Nephron (organoid): ENCODE measurements around the gene GPATCH2L.

ENCODE experiments used
- H3K27ac Mint-ChIP-seq, 3 experiments: 2 replicates each; pipeline ENCODE4 v1.8.0; 2020; ENCODE audit warnings: mixed read lengths in 3 of 3, mild to moderate bottlenecking in 2 of 3, moderate library complexity in 1 of 3
- H3K27me3 Mint-ChIP-seq: 2 replicates; pipeline ENCODE4 v1.8.0; 2021; ENCODE audit warnings: low read depth, mild to moderate bottlenecking, moderate library complexity, mixed read lengths
- H3K36me3 Mint-ChIP-seq: 2 replicates; pipeline ENCODE4 v1.8.0; 2020; ENCODE audit warnings: low read depth, mixed read lengths
- H3K4me1 Mint-ChIP-seq: 2 replicates; pipeline ENCODE4 v1.8.0; 2020; ENCODE audit warnings: mixed read lengths
- H3K4me3 Mint-ChIP-seq, 3 experiments: 2 replicates each; pipeline ENCODE4 v1.8.0; 2020; ENCODE audit warnings: mild to moderate bottlenecking in 3 of 3, mixed read lengths in 3 of 3, moderate library complexity in 2 of 3
- H3K9me3 Mint-ChIP-seq: 2 replicates; pipeline ENCODE4 v1.8.0; 2020; ENCODE audit warnings: mixed read lengths
- CTCF ChIP-seq, 3 experiments: fragments of 200-600 bp; sonication (generic); IDR thresholded peaks; one replicate each; pipeline ENCODE4 v1.5.0; 2021; ENCODE audit warnings: antibody characterized with exemption in 3 of 3; ENCODE audit not compliant: unreplicated experiment in 3 of 3

GPATCH2L gene

GRCh38 chr14:76133103-76133502 lies 18.6 kb upstream of the GPATCH2L start:
- Mint-ChIP-seq H3K27me3 (peaks cover 88% of the 10 kb centered on the region), H3K9me3 (no peaks in the 10 kb centered on the region), H3K4me3 (no peak overlapping the region), H3K27ac (no peak overlapping the region), H3K36me3 (no peaks in the 10 kb centered on the region), H3K4me1 (no peaks in the 10 kb centered on the region)
- TF ChIP-seq CTCF (IDR thresholded peaks at IDR 0.05; ENCODE audit: unreplicated experiment in 3 of 3): no peak

- Mint-ChIP-seq H3K4me1 (no peaks in the 10 kb centered on the region), H3K27me3 (peaks cover 93% of the 10 kb centered on the region), H3K4me3 (no peak overlapping the region), H3K27ac (no peak overlapping the region), H3K9me3 (no peaks in the 10 kb centered on the region), H3K36me3 (no peaks in the 10 kb centered on the region)
- TF ChIP-seq CTCF (IDR thresholded peaks at IDR 0.05; ENCODE audit: unreplicated experiment in 3 of 3): no peak
Observed at GRCh38 chr14:76134231-76134630, 17.5 kb upstream of the GPATCH2L start.

GRCh38 chr14:76135722-76136121 lies 16.0 kb upstream of the GPATCH2L start:
- H3K4me3 Mint-ChIP-seq: no peak overlapping the region
- H3K27ac Mint-ChIP-seq: no peak overlapping the region
- H3K36me3 Mint-ChIP-seq: no peaks in the 10 kb centered on the region
- no peak for TF ChIP-seq CTCF (IDR thresholded peaks at IDR 0.05; ENCODE audit: unreplicated experiment in 3 of 3)
- peaks cover 4% of the 10 kb centered on the region for H3K9me3 Mint-ChIP-seq
- peaks cover 99% of the 10 kb centered on the region for H3K27me3 Mint-ChIP-seq
- H3K4me1 Mint-ChIP-seq: no peaks in the 10 kb centered on the region

- Mint-ChIP-seq H3K27ac (no peak overlapping the region), H3K9me3 (peaks cover 5% of the 10 kb centered on the region), H3K36me3 (no peaks in the 10 kb centered on the region), H3K4me3 (peak overlapping the region in 2 of 3 experiments; percentile 1 to 17), H3K4me1 (no peaks in the 10 kb centered on the region), H3K27me3 (peaks cover 97% of the 10 kb centered on the region)
- TF ChIP-seq CTCF (IDR thresholded peaks at IDR 0.05; ENCODE audit: unreplicated experiment in 3 of 3): no peak
Observed at GRCh38 chr14:76136476-76137110, 15.1 kb upstream of the GPATCH2L start.

- peak overlapping the region; percentile 72 to 75 (median 73) for H3K4me3 Mint-ChIP-seq
- no peak overlapping the region for H3K27ac Mint-ChIP-seq
- H3K4me1 Mint-ChIP-seq: no peaks in the 10 kb centered on the region
- H3K9me3 Mint-ChIP-seq: peaks cover 10% of the 10 kb centered on the region
- peaks cover 90% of the 10 kb centered on the region for H3K27me3 Mint-ChIP-seq
- TF ChIP-seq CTCF (IDR thresholded peaks at IDR 0.05; ENCODE audit: unreplicated experiment in 3 of 3): no peak
- no peaks in the 10 kb centered on the region for H3K36me3 Mint-ChIP-seq
Observed at GRCh38 chr14:76138119-76138757, 13.5 kb upstream of the GPATCH2L start.
